Stimulated activated naive CD4-positive, alpha-beta T cell (primary cell): ENCODE data around the gene AK5.

Source experiments
- DNase-seq, 6 experiments: peaks; one replicate each; lab custom pipeline; 2025; lab: John Stamatoyannopoulos, UW

Gene AK5

DNA sequence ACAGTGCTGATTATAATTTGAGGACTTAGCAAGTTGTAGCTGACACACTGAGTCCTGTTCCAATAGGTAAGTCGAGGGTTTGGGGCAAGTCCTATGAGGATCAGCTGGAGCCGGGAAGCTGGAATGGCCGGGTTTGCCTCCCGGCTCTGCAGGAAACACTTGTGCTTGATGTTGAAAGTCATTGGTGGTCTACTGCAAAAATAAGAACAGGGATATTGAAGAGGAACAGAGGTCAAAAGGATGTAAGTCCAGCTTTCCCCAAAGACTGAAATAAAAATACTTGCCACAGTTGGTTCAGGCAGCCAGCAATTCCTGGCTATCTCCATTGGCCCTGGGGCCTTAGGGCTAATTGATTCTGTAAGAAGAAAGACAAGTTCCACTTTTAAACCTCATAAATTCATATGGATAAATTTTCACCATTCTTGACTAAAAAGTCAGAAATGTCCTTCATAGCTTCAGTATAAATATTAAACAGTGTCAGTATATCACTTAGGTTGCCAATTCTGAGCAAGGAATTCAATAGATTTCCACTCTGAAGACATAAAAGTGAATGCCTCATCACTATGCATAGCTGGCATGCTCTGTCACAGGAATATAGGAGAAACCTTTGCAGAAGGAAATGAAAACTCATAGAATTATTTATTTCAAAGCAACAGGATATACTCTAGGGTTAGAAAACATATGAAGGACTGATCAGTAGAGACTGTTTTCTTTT is 165.2 kb downstream of the AK5 start:
- no peak for DNase-seq

DNA sequence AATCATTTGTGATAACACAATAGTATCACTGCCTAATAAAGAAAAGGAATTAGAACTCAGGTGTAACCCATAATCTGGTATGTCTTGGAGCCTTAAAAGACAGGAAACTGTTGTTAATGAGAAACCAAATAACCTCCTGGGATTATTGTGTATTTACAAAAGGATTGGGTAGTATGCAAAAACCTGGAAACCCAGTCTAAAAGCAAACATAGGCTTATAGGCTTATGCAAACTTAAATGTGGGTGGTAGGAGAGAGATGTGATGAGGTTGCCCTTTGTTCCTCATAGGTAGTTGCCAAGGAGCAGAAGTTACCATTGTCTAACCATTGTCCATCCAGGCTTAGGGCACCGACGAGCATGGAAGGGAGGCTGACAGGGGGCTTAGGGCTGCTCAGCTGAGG is 165.8 kb downstream of the AK5 start:
- no peak for DNase-seq

DNA sequence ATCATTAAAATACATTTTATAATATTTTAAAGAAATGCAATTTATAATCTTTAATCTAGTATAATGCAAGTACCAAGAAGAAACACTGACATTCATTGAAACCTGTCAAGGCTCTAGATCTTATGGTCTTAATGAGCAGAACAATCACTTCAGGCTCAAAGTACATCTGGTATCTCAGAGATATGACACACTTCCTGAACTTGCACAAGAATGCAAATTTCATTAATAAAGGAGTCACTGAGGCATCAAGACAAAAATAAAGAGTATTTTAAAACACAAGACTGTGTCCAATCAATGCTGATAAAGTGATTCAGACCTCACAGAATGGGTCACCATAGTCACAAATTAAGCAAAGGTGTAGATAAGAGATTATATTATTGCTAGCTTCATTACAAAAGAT is 178.1 kb downstream of the AK5 start:
- no peak for DNase-seq

DNA sequence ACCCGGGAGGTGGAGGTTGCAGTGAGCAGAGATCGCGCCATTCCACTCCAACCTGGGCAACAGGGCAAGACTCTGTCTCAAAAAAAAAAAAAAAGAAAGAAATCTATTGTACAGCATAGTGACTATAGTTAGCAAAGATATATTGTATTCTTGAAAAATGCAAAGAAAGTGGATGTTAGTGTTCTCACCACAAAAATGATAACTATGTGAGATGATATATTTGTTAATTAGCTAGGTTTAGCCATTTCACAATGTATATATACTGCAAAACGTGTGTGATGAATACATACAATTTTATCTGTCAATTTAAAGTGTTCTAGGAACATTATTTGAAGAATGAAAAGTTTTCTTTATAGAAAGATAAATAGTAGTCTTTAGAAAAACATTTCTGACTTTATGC is 179.9 kb downstream of the AK5 start:
- no peak for DNase-seq

DNA sequence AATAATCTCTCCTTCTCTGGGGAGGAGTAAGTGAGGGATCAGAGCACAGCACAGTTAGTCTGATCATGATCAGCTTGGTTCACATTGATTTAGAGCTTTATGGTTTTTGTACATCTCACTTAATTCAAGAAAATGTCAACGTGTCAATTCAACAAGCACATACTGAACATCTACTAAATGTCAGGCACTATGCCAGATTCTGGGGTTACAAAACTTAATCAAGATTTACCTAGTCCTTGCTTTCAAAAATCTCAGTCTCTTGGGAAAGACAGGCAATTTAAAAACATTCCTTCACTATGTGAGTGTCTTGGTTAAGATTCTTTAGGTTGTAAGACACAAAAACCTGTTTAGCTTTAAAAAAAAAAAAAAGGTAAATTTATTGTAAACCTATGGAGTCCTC is 181.4 kb downstream of the AK5 start:
- DNase-seq = no peak

DNA sequence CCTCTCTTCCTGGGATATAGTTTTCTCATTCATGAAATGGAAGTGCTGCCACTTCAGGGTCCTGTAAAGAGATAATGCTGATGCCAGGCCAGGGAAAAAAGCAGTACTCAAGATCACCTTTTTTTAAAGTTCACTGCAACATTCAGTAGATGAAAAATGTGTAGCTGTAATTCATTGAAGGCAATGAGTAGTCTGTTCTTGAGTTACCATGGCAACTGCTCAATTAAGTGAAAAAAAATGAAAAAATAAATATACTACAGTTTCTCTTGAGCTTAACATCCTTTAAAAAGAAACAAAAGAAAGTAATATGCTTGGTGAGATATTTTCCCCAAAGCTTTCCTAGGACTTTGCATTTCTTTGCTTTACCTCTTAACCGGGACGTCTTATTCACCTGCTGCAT is 183.3 kb downstream of the AK5 start:
- no peak for DNase-seq

DNA sequence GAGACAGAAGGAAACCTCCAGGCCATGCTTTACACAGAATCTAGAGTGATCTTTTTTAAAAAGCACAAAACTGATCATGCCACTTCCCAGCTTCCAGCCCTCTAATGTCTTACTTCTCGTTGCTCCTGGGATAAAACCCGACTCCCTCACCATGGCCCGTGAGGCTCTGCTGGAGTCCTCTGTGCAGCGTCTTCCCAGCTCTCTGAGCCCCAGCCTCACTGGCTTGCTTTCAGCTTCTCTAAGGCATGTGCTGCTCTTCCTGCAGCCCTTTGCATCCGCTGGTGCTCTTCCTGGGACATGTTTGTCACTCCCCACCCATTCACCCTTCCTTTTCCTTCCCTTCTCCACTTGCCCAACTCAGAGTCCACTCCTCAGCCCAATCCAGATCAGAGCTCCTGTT is 184.1 kb downstream of the AK5 start:
- no peak for DNase-seq

DNA sequence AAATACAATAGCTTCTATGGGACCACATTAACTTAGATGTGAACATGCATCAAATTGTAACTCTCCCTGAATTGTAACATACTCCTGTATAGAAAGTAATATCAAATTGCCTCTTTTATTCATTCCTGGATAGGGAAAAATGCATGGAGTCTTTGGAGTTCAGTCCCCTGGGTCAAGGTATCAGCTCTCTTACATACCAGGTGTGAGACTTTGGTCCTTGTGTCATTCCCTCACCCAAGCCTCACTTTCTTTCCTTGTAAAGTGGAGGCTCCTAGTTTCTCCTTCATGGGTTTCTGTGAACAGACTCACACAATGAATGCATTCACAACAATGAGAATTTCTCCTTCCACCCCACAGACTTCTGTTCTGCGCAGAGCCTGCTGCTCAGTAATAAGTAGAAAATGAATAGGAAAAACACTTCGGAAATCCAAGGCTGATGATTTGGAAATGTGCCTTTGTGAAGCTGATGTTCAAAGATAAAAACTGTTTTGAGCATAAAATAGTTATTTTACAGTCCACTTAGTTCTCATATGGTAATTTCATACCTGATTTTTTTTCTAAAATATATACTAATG is 185.3 kb downstream of the AK5 start:
- no peak for DNase-seq

DNA sequence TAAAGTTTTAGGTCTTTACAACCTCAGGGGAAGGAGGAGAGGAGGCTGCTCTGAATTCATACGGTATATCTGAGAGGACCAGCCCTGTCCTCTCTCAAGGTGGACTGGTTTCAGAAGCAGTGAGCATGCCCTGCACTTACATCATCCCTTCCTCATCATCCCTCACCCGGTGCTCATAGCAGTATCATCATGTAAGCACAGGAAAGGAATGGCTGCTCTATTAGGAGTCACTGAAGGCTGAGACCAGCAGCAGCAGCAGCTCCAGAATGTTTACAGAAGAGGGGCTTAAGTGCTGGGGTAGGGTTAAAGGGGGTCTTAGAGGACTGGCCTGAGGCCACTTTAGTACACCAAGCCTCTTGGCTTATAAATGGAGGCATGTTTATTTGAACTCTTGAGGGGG is 185.9 kb downstream of the AK5 start:
- no peak for DNase-seq

DNA sequence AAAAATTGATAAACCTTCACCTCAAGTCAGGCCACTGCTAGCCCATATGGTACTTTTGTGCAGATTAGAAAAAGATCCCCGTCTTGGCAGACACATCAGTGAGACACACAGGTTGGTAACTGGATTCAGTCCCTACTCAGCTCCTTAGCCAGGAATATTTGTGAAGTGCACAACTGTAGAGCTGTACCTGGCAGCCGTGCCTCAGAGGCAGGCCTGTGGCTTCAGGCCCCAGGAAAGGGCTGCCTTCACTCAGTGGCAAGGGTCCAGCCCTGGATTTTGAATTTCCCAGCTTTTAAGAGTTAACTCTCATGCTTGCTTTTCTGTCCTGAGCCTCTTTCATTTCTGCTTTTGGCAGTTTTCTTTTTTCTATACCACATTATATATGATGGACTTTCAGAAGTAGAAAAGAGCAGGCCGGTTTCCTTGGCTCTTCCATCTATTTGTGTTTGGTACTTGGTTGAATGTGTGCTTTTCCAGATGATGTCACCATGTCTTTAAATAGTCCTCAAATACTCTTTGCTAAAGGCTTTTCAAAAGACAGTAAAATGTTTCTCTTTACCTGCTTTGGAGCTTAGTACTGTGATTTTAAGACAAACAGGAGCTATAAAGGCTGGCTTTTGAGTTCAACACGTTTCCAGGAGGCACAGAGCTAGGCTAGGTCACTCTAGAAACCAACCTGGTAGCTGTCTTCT is 186.6 kb downstream of the AK5 start:
- no peak for DNase-seq

DNA sequence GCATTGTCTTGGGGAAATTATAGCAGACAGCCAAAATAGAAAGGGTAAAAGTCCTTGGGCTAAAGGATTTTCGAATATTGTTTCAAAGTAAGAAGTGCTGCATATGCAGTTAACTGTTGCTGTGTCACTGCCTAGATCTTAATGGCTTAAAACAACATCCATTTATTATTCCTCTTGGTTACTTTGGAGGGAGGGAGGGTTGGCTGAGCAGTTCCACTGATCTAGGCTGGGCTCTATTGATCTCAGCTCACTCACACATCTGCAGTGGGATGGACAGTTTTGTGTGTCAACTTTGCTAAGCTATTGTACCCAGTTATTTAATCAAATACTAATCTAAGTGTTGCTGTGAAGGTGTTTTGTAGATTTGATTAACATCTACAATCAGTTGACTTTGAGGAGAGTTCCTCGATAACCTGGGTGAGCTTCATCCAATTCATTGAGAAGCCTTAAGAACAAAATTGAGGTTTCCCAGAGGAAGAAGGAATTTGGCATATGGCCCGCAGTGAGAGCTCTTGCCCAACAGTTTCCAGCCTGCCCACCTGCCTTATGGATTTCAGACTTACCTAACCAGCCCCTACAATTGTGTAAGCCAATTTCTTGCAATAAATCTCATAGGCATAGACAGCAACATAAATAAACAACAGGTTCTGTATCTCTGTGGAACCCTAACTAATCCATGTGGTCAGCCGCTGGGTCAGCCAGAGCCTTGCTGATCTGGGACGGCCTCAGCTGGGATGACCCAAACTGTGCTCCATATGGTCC is 187.3 kb downstream of the AK5 start:
- DNase-seq = no peak

DNA sequence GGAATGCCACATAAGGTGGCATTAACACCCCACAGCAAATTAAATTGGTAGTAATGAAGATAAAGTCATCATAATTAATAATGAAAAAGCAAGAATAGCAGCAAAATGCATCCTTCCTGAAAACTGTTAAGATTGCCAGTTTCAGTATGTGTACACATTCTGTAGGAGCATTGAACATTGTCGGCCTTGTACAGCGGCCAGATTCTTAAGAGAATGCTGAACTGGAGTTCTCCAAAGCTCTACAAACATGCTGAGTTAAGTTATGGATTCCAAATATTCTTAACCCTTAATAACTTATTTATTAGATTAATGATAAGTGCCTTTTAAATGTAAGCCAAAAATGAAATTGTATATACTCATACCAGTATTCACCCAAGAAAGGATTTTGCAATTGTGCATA is 189.9 kb downstream of the AK5 start:
- no peak for DNase-seq

DNA sequence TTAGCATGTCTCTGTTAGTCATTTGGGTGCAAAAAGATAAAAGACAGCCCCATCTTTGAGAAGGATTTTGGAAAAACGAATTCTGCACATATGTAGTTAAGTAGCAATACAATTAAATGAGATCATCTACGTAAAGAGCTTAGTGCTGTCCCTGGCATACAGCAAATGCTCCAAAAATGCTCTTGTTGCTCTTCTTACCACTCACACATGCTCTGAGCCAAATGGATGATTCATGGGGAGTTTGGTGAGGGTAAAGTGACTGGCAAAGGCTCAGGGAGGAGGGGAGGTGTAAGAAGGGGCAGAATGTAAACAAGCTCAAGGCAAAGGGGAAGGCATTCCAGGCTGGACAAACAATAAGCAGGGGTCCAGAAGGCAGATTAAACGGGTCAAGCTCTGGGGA is 191.9 kb downstream of the AK5 start:
- no peak for DNase-seq

DNA sequence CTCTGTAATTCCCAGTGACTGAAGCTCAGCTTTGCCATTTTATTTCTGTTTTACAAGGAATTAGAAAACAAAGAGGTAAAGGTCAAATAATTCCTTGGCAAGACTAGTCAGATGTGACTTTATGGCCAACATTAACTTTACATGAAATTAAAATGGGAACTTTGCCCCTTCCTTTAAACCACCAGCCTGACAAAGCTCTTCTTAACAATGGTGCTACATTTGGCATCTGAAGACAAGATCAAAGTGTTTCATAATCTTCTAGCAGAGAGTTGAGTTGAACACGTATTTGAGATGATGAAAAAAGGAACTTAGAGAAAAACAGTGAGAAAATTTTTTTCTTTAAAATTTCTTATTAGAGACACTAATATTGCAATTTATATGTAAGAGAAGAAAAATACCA is 193.8 kb downstream of the AK5 start:
- no peak for DNase-seq

DNA sequence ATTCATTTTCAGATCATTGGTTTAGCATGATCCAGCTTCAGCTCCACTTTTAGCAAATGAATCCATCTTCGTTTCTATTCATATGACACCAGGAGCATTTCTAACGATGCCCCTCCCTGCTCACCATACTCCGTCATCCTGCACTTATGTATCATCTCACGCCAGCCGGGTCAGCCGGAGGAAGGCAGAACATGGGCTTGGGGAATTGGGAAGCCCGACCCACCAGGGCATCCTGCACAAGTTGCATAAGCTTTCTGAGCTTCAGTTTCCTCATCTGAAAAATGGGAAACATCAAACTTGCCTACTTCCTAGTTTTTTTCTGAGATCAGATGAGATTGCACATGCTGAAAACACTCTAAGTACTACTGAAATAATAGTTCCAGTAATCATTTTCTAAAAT is 194.7 kb downstream of the AK5 start:
- DNase-seq = no peak

DNA sequence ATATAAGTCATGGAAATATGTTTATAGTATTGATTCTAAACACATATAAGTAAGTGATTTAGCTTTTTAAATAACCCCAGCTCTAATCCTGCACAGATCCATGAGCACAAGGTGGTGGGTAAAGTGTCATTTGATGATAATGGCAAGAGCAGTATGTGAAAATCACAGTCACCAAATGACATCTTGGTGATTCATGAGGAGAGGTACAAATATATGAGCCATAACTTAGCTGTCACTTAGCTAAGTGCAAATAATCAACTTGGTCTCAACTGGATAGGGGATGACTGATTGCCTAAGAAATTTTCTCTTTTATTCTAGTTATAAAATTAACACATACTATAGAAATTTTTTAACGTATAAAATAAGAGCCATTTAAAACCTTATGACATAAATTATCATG is 202.5 kb downstream of the AK5 start:
- DNase-seq = no peak

DNA sequence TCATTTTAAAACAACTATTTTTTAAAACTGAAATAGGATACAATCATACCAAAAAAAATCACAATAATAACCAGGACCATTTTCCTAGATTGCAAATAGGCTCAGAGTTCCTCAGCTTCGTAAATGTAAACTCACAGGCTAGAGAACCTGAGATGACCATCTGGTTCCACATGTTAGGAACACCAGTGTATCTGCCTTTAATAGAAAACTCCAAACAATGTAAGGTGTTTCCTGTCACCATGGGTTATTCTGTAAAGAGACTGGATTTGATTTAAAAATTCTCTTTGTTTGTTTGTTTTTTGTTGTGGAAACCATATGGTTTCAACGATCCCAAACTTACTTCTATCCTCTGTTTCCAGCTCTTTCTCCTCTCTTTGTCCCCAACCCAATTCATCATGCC is 203.1 kb downstream of the AK5 start:
- no peak for DNase-seq

DNA sequence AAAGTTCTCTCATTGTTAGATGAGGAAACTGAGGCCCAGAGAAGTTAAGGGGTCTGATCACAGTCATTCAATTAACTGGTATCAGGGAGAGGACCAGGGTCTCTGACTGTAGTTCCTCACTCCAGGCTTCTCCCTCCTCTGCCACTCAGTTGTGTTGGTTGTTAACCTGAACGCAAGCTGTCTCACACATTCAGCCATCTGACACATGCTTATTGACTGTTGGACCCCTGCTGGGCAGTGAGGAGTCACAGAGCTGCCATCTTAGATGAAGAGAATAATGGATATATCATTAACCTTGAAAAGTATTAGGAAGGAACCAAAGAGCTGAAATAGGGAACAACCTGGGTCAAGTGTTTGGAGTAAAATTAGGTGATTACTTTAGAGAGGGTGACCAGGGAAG is 205.8 kb downstream of the AK5 start:
- DNase-seq = no peak

DNA sequence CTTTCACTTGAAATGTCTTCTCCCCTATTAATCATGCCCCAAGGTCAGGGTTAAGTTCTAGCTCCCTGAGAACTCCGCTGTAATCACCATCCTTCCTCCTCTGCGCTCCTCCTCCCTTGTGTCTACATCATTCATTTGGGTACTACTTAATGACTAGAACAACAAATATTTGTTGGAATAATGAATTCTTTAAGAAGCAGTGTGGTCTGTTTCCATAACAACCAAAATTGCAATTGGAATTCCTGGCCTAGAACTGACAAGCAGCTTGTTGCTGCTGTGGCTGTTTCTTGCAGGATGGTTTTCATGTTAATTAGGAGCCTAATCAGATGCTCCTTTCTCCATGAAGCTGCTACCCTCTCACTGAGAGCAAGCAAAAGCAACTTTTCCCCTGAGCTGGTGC is 208.1 kb downstream of the AK5 start:
- DNase-seq = no peak

DNA sequence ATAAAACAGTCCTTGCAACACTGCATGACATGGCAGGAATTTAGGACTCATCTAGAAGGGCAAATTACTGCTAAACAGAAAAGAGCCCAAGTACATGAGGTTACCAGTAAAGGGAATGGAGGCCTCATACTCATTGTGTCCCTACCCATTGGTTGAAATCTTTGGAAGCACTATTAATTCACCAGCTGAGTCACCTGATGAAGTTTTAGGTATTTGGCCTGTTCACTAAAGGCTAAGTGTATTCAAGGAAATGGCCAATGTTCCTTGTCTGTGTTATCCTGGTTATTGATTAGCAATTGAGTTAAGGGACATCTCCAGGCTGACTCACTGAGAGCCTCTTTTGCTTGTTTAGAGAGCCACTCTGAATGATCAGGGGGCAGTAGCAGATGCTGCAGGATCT is 212.2 kb downstream of the AK5 start:
- no peak for DNase-seq

DNA sequence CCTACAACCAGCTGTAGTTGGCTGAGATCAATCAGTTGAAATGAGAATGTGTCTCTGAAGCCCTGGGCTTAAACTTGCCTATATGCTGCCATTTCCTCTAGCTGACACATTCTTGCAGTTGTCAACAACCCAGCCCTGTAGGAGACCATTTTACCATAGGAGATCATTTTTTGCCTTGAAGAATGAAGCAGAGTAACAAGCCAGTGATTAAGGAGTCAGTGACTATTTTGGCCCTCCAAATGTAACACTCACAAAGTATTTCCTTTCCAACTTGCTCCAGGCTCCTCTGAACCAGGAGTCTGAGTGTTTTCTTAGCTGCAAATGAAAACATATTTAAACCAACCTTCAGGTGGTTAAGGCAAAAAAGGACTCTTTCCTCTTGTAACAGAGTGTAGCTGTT is 217.1 kb downstream of the AK5 start:
- no peak for DNase-seq

DNA sequence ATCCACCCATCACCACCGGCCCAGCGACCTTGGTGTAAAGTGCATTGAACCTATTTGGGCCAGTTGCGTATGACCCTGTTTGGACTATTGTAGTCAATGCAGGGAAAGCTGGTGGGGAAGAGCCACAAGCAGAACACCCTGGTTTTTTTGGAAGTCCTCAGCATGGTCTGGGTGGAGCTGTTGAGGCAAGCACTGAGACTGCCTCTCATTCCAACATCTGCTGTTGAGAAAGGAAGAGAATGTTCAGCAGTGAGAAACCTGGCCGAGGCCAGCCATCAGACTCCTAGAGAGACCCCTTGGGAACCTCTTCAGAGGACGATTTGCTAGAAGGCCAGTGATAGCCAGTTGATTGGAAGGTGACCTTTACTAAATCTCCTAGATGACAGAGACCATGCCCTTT is 217.6 kb downstream of the AK5 start:
- DNase-seq = no peak

DNA sequence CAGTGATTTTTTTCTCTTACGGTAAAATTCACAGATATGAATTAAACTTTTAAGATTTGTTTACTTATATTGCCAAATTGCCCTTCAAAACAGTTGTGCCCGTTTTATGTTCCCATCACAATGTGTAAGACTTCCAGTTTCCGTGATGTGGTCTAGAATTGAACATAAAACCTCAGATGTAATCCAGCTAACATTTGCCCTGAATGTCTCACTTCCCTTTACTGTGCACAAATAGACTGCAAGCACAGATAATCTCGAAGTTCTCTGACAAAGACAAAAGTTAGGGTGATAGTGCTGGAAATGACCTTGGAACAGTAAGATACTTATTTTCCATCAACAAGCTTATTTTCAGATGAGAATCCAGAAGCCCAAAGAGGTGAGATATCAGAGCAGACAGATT is 223.2 kb downstream of the AK5 start:
- no peak for DNase-seq
